ENCODE results near the gene FGF10. TPM values are rescaled to one million over a fixed set of nuclear protein-coding genes. Genes with fewer than 3 reads are reported as not detected.

The FGF10 gene
- total and polyA plus RNA-seq, 4 donors = 0.50 to 11.3 (median 10.0) TPM; not detected in 1

DNA sequence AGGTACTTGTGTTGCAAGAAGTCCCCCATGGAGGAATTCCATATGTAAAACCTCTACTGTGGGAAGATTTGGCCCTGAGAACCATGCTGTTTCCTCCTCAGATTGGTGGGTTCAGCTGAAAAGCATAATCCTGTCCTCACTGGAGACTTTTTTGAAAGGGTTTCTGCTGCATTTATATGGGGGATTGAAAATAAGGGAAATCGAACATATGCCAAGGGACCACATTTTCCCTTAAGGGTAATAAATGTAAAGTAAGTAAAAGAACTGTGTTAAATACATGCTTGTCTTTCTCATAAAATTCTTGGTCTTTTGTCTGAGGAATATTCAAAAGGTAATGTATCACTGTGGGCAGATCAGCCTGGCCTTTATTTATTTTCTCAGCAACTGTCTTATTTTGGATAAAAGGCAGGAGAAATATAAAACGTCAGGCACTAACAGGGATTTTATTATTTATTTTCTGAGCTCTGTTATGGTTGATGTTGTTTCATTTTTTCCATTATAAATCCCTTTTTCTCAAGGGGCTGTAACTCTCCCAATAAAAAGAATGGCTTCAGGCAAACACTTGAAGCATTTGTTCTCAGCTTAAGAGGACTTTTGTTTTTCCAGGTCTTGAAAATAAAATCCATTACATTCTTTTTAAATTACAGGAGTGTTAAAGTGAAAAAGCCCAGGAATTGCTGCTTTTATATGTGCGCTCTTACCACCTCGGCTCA is 131.4 kb downstream of the FGF10 start:
- intact Hi-C loops (cut with DNase I) = no loop called here
- H3K4me3 ChIP-seq (ENCODE audit: low read length in 2 of 2) = no peak overlapping the region
- H3K27ac ChIP-seq (ENCODE audit: low read depth in 1 of 2, low read length in 2 of 2) = no peak overlapping the region
- ATAC-seq (ENCODE audit: low FRiP score) (no peak), DNase-seq (no peak)
- H3K27me3 ChIP-seq (ENCODE audit: control insufficient read depth in 1 of 2, insufficient read depth in 2 of 2, low read length in 1 of 2) = no peaks in the 10 kb centered on the region
- no peaks in the 10 kb centered on the region for H3K4me1 ChIP-seq (ENCODE audit: control insufficient read depth in 1 of 2, insufficient read depth in 2 of 2, low read length in 2 of 2)
- 34 to 36% methylated on average over 4 of the region's 4 CpGs for WGBS, 2 donors
- H3K9me3 ChIP-seq (ENCODE audit: control insufficient read depth, low read length) = no peaks in the 10 kb centered on the region
- H3K36me3 ChIP-seq (ENCODE audit: control insufficient read depth in 1 of 2, insufficient read depth in 2 of 2, low read length in 1 of 2) = no peaks in the 10 kb centered on the region

DNA sequence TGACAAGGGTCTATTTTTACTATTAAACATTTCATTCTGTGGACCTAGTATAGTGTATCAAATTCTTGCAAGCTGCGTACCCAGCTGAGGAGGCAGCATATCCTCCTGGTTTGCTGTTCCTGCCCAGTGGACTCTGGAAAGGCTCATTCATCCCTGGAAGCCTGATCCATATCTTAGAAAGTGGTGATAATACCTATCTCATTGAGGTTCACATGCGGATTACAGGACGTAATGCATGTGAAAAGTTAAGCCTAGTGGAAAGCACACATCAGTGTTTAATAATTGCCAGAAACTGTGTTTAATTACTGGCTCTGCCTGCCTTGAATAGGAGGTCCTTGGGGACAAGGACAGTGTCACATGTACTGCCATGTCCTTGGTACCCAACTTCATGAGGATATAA is 132.0 kb downstream of the FGF10 start:
- no peaks in the 10 kb centered on the region for H3K27me3 ChIP-seq (ENCODE audit: control insufficient read depth in 1 of 2, insufficient read depth in 2 of 2, low read length in 1 of 2)
- H3K9me3 ChIP-seq (ENCODE audit: control insufficient read depth, low read length) = no peaks in the 10 kb centered on the region
- no peaks in the 10 kb centered on the region for H3K4me1 ChIP-seq (ENCODE audit: control insufficient read depth in 1 of 2, insufficient read depth in 2 of 2, low read length in 2 of 2)
- H3K27ac ChIP-seq (ENCODE audit: low read depth in 1 of 2, low read length in 2 of 2) = no peak overlapping the region
- H3K36me3 ChIP-seq (ENCODE audit: control insufficient read depth in 1 of 2, insufficient read depth in 2 of 2, low read length in 1 of 2) = no peaks in the 10 kb centered on the region
- no peak for DNase-seq
- 87% methylated on average over 3 of the region's 3 CpGs for WGBS, 2 donors
- no peak for ATAC-seq (ENCODE audit: low FRiP score)
- intact Hi-C loops (cut with DNase I) = no loop called here
- no peak overlapping the region for H3K4me3 ChIP-seq (ENCODE audit: low read length in 2 of 2)
